Measurements from ENCODE around the gene ZBTB22.

Gene ZBTB22

GRCh38 chr6:33323623-33323948 lies 6.0 kb upstream of the ZBTB22 start:
- no peaks in the 10 kb centered on the region for H3K27me3 ChIP-seq (ENCODE audit: insufficient read depth, low read length)
- H3K4me3 ChIP-seq (ENCODE audit: low read length), result peak overlapping the region; percentile 76
- H3K9me3 ChIP-seq (ENCODE audit: insufficient read depth, low read depth, low read length), result no peaks in the 10 kb centered on the region
- WGBS, result 4% methylated on average over 11 of the region's 12 CpGs
- peaks cover 29% of the 10 kb centered on the region for H3K36me3 ChIP-seq (ENCODE audit: insufficient read depth, low read length)
- peak overlapping the region; percentile 80 for H3K27ac ChIP-seq (ENCODE audit: low read depth, low read length)
- H3K4me1 ChIP-seq (ENCODE audit: insufficient read depth, low read length), result peaks cover 21% of the 10 kb centered on the region
- peak overlapping the region; percentile 37 for H3K9ac ChIP-seq (ENCODE audit: low read depth, low read length)

DNA sequence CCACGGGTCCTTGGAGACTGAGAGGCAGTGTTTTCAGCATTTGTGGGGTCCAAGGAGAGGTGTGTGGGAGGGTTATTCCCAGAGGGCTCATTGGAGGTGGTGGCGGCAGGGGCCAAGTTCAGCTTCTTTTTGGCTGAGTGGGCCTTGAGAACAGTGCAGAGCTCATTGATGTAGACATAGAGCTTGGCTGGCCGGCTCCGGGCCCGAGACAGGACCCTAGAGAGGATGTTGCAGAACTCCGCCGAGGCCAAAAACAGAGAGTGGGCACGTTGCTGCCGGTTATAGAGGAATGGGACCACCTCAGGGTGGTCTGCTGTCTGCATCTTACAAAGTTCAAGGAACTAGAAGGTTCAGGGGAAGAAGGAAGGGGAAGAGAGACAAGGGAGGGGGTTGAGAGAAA lies 3.7 kb upstream of the ZBTB22 start:
- Histone ChIP-seq H3K9ac (ENCODE audit: low read depth, low read length) (no peak overlapping the region), H3K4me1 (ENCODE audit: insufficient read depth, low read length) (peaks cover 25% of the 10 kb centered on the region), H3K4me3 (ENCODE audit: low read length) (peak overlapping the region; percentile 76), H3K9me3 (ENCODE audit: insufficient read depth, low read depth, low read length) (no peaks in the 10 kb centered on the region), H3K27ac (ENCODE audit: low read depth, low read length) (peak overlapping the region; percentile 25; the same call in 1 of the 2 replicates), H3K36me3 (ENCODE audit: insufficient read depth, low read length) (peaks cover 33% of the 10 kb centered on the region), H3K27me3 (ENCODE audit: insufficient read depth, low read length) (no peaks in the 10 kb centered on the region)
- 86% methylated on average over 9 of the region's 9 CpGs for WGBS

- peak overlapping the region; percentile 14; the same call in 1 of the 2 replicates for H3K9ac ChIP-seq (ENCODE audit: low read depth, low read length)
- WGBS, result 86% methylated on average over 32 of the region's 32 CpGs
- H3K27me3 ChIP-seq (ENCODE audit: insufficient read depth, low read length), result no peaks in the 10 kb centered on the region
- H3K9me3 ChIP-seq (ENCODE audit: insufficient read depth, low read depth, low read length), result no peaks in the 10 kb centered on the region
- peak overlapping the region; percentile 76; the same call in 1 of the 2 replicates for H3K4me3 ChIP-seq (ENCODE audit: low read length)
- H3K27ac ChIP-seq (ENCODE audit: low read depth, low read length), result peak overlapping the region; percentile 25; the same call in 1 of the 2 replicates
- peaks cover 33% of the 10 kb centered on the region for H3K36me3 ChIP-seq (ENCODE audit: insufficient read depth, low read length)
- peaks cover 25% of the 10 kb centered on the region for H3K4me1 ChIP-seq (ENCODE audit: insufficient read depth, low read length)
Observed at GRCh38 chr6:33320315-33321181, 3.0 kb upstream of the ZBTB22 start.

- H3K9ac ChIP-seq (ENCODE audit: low read depth, low read length), result no peak overlapping the region
- no peaks in the 10 kb centered on the region for H3K27me3 ChIP-seq (ENCODE audit: insufficient read depth, low read length)
- WGBS, result 94% methylated on average over 3 of the region's 3 CpGs
- H3K4me3 ChIP-seq (ENCODE audit: low read length), result no peak overlapping the region
- no peaks in the 10 kb centered on the region for H3K9me3 ChIP-seq (ENCODE audit: insufficient read depth, low read depth, low read length)
- H3K27ac ChIP-seq (ENCODE audit: low read depth, low read length), result no peak overlapping the region; the same call in 1 of the 2 replicates
- peaks cover 25% of the 10 kb centered on the region for H3K4me1 ChIP-seq (ENCODE audit: insufficient read depth, low read length)
- peaks cover 33% of the 10 kb centered on the region for H3K36me3 ChIP-seq (ENCODE audit: insufficient read depth, low read length)
Observed at GRCh38 chr6:33319939-33320314, 2.4 kb upstream of the ZBTB22 start.

GRCh38 chr6:33318426-33319073 lies 1.0 kb upstream of the ZBTB22 start:
- H3K36me3 ChIP-seq (ENCODE audit: insufficient read depth, low read length), result peaks cover 33% of the 10 kb centered on the region
- H3K27ac ChIP-seq (ENCODE audit: low read depth, low read length), result peak overlapping the region; percentile 93
- peak overlapping the region; percentile 98 for H3K4me3 ChIP-seq (ENCODE audit: low read length)
- H3K9ac ChIP-seq (ENCODE audit: low read depth, low read length), result peak overlapping the region; percentile 87
- no peaks in the 10 kb centered on the region for H3K27me3 ChIP-seq (ENCODE audit: insufficient read depth, low read length)
- no peaks in the 10 kb centered on the region for H3K9me3 ChIP-seq (ENCODE audit: insufficient read depth, low read depth, low read length)
- H3K4me1 ChIP-seq (ENCODE audit: insufficient read depth, low read length), result peaks cover 21% of the 10 kb centered on the region
- WGBS, result 68% methylated on average over 8 of the region's 8 CpGs

DNA sequence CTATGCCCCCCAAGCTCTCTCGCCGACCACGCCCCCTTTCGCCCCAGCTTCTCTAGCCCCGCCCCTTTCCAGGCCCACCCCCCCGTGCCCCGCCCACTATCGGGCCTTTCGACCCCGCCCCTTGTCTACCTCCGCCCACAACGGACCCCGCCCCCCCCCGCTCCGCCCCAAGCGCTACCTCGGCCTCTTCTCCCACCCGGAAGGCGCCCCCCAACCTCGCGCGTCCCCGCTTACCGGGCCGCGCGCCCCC lies 200 bp downstream of the ZBTB22 start:
- WGBS, result 3% methylated on average over 13 of the region's 27 CpGs
- peaks cover 21% of the 10 kb centered on the region for H3K4me1 ChIP-seq (ENCODE audit: insufficient read depth, low read length)

DNA sequence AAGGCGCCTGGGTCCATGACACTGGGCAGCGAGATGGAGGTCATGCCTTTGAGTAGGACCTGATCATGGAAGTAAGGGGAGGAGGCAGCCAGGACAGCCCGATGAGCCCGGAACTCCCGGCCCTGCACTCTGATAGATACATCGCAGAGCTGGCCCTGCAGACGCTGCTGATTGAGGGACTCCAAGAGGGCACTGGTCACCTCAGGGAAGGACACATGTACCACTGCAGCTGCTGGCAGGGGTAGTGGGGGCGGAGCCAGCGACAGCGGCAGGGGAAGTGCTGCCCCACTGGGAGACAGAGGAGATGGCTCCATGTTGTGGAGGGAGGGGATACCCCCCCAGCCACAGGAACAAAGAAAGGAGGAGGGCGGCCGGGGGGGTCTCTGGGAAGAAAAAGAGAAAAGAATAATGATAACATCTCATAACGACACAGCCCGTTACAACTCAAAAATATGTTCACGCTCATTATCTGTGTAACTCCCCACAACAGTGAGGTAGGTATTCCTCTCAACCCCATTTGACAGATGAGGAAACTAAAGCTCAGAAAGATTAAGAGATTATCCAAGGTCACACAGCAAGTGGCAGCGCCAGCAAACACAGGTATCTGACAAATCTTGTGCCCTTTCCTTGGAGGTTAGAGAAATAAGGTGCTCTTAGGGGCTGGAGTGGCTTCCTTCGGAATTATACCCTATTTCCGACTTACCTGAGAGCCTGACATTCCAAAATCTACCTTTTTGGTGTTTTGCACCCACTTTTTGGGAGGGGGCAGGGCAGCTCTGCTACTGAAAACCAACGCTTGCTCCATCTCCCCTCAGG lies 733 bp downstream of the ZBTB22 start:
- Histone ChIP-seq H3K36me3 (ENCODE audit: insufficient read depth, low read length) (peaks cover 33% of the 10 kb centered on the region), H3K9me3 (ENCODE audit: insufficient read depth, low read depth, low read length) (no peaks in the 10 kb centered on the region), H3K27me3 (ENCODE audit: insufficient read depth, low read length) (no peaks in the 10 kb centered on the region), H3K4me1 (ENCODE audit: insufficient read depth, low read length) (peaks cover 21% of the 10 kb centered on the region), H3K27ac (ENCODE audit: low read depth, low read length) (no peak overlapping the region), H3K9ac (ENCODE audit: low read depth, low read length) (no peak overlapping the region), H3K4me3 (ENCODE audit: low read length) (peak overlapping the region; percentile 59)
- 73% methylated on average over 17 of the region's 19 CpGs for WGBS

More for the DNA sequence above, 200 bp downstream of the ZBTB22 start:
- Histone ChIP-seq H3K27ac (ENCODE audit: low read depth, low read length) (no peak overlapping the region; the same call in 1 of the 2 replicates), H3K4me3 (ENCODE audit: low read length) (peak overlapping the region; percentile 59), H3K36me3 (ENCODE audit: insufficient read depth, low read length) (peaks cover 33% of the 10 kb centered on the region), H3K9me3 (ENCODE audit: insufficient read depth, low read depth, low read length) (no peaks in the 10 kb centered on the region), H3K9ac (ENCODE audit: low read depth, low read length) (no peak overlapping the region), H3K27me3 (ENCODE audit: insufficient read depth, low read length) (no peaks in the 10 kb centered on the region)

GRCh38 chr6:33315793-33316602 lies 1.5 kb downstream of the ZBTB22 start:
- H3K4me3 ChIP-seq (ENCODE audit: low read length), result no peak overlapping the region
- peaks cover 28% of the 10 kb centered on the region for H3K36me3 ChIP-seq (ENCODE audit: insufficient read depth, low read length)
- H3K27ac ChIP-seq (ENCODE audit: low read depth, low read length), result no peak overlapping the region
- no peak overlapping the region for H3K9ac ChIP-seq (ENCODE audit: low read depth, low read length)
- 94% methylated on average over 15 of the region's 17 CpGs for WGBS
- no peaks in the 10 kb centered on the region for H3K27me3 ChIP-seq (ENCODE audit: insufficient read depth, low read length)
- H3K4me1 ChIP-seq (ENCODE audit: insufficient read depth, low read length), result peaks cover 15% of the 10 kb centered on the region
- no peaks in the 10 kb centered on the region for H3K9me3 ChIP-seq (ENCODE audit: insufficient read depth, low read depth, low read length)

DNA sequence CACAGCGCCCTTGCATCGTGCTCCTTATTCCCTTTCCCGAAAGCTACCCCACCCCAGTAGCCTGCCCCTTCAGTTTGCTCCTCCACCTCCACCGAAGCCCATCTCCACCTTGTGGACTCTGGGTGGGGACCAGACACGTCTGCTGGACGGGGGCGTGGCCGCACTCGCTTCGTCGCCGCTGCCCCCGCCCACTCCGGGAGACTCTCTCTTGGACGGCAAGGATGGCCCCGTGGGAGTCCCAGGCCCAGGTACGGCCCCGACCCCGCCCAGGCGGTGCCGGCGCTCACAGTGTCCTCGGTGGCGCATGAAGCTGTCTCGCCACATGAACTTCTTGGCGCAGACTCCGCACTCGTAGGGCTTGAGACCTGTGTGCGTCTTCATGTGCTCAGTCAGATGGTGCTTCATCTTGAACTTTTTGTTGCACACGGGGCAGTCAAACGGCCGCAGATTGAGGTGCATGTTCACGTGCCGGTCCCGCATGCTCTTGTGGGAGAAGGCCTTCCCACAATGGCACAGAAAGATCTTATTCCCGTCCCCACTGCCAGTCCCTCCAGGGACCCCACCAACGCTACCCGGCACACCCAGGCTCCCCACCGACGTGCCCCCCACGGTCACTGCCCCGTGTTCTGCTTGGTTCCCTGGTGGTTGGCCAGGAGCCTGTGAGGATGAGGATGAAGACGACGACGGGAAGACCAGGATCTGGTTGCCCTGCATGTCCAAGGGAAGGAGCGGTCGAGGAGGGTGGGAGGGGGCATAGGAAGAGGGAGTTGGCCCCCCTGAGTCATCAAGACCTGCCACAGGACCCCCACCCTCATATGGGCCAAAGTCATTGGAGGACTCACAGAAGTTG lies 2.4 kb downstream of the ZBTB22 start:
- H3K4me3 ChIP-seq (ENCODE audit: low read length), result peak overlapping the region; percentile 92
- peaks cover 9% of the 10 kb centered on the region for H3K4me1 ChIP-seq (ENCODE audit: insufficient read depth, low read length)
- no peaks in the 10 kb centered on the region for H3K9me3 ChIP-seq (ENCODE audit: insufficient read depth, low read depth, low read length)
- no peak overlapping the region for H3K9ac ChIP-seq (ENCODE audit: low read depth, low read length)
- WGBS, result 78% methylated on average over 47 of the region's 47 CpGs
- H3K36me3 ChIP-seq (ENCODE audit: insufficient read depth, low read length), result peaks cover 19% of the 10 kb centered on the region
- H3K27me3 ChIP-seq (ENCODE audit: insufficient read depth, low read length), result no peaks in the 10 kb centered on the region
- H3K27ac ChIP-seq (ENCODE audit: low read depth, low read length), result no peak overlapping the region

GRCh38 chr6:33314515-33314942 lies 3.0 kb downstream of the ZBTB22 start:
- Histone ChIP-seq H3K9me3 (ENCODE audit: insufficient read depth, low read depth, low read length) (no peaks in the 10 kb centered on the region), H3K27ac (ENCODE audit: low read depth, low read length) (no peak overlapping the region), H3K9ac (ENCODE audit: low read depth, low read length) (no peak overlapping the region), H3K36me3 (ENCODE audit: insufficient read depth, low read length) (peaks cover 13% of the 10 kb centered on the region), H3K27me3 (ENCODE audit: insufficient read depth, low read length) (no peaks in the 10 kb centered on the region), H3K4me3 (ENCODE audit: low read length) (peak overlapping the region; percentile 92), H3K4me1 (ENCODE audit: insufficient read depth, low read length) (peaks cover 9% of the 10 kb centered on the region)
- 43% methylated on average over 4 of the region's 10 CpGs for WGBS

Data from HUES64 (cell line).